Thyroid gland (tissue), 4 donors: ENCODE data around the gene STK33.

ENCODE experiments used
- POLR2A ChIP-seq, 2 donors: fragments of 450-650 bp; IDR thresholded peaks; one replicate each; pipeline ENCODE4 v1.6.1; 2017; ENCODE audit warnings: antibody characterized with exemption in 2 of 2, mild to moderate bottlenecking in 2 of 2, moderate library complexity in 1 of 2
- TF ChIP-seq, protein P1 (sequence below), 6 experiments: fragments of 200-600 bp in 3 of 6; fragments of 450-650 bp in 3 of 6; sonication (generic) in 3 of 6; IDR thresholded peaks; one replicate each; pipeline ENCODE4 v1.5.1; 2016 to 2019; ENCODE audit warnings: antibody characterized with exemption in 6 of 6, mild to moderate bottlenecking in 2 of 6, inconsistent platforms in 1 of 6, moderate library complexity in 1 of 6

GRCh38 chr11:8641332-8641731 lies 47.3 kb upstream of the STK33 start:
- TF ChIP-seq, protein P1, sequence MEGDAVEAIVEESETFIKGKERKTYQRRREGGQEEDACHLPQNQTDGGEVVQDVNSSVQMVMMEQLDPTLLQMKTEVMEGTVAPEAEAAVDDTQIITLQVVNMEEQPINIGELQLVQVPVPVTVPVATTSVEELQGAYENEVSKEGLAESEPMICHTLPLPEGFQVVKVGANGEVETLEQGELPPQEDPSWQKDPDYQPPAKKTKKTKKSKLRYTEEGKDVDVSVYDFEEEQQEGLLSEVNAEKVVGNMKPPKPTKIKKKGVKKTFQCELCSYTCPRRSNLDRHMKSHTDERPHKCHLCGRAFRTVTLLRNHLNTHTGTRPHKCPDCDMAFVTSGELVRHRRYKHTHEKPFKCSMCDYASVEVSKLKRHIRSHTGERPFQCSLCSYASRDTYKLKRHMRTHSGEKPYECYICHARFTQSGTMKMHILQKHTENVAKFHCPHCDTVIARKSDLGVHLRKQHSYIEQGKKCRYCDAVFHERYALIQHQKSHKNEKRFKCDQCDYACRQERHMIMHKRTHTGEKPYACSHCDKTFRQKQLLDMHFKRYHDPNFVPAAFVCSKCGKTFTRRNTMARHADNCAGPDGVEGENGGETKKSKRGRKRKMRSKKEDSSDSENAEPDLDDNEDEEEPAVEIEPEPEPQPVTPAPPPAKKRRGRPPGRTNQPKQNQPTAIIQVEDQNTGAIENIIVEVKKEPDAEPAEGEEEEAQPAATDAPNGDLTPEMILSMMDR (IDR thresholded peaks at IDR 0.05), result no peak
- TF ChIP-seq POLR2A (IDR thresholded peaks at IDR 0.05), result no peak
